ENCODE measurements around the gene GON7. TPM values are rescaled to one million over a fixed set of nuclear protein-coding genes. Genes with fewer than 3 reads are reported as not detected.
"Not testable (repeated sequence)": the region's sequence is repeated elsewhere in the genome, so short reads cannot be mapped to it uniquely, and the experiment has no call there.

Gene GON7
- total RNA-seq, 1 donor from 2014 or later = 13.5 TPM

DNA sequence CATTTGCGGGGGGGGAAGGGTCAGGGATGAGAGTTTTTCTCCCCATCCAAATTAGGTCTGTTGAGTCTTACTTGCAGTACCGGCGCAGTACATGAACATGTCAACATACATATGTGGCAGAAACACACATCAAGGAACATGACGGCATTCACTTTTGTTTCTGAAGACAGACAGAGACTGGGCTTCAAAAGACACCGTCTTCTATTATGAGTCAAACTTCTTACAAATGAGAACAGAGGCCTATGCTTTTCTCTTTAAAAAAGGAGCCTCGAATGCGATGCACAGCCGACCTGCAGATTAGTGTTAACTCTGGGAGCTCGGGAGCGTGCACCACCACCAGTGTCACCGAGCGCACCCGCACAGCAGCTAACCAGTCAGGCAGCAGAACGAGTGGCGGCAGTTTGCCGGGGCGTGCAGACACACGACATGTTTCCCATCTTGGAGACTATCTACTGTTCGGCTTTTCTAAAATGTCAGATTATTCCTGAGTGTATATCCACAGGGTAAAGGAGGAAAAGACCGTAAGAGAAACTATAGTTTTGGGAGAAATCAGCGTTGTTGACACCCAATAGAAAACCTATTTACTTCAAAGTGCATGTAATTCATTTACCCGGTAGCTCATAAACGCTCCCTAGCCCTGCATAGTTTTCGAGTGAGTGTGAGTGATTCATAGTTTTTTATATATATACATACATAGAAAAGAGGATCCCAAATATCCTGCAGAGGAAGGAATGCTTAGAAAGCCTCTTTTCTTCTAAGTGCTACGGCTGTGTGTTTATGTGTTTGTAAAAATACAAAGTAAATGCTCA is 33.2 kb upstream of the GON7 start:
- Mint-ChIP-seq H3K27ac (ENCODE audit: unreplicated experiment) (peak overlapping the region; percentile 35), H3K4me3 (no peak overlapping the region), H3K9me3 (no peaks in the 10 kb centered on the region), H3K4me1 (peaks cover 3% of the 10 kb centered on the region), H3K27me3 (ENCODE audit: low read depth) (no peaks in the 10 kb centered on the region), H3K36me3 (ENCODE audit: low read depth) (peaks cover 13% of the 10 kb centered on the region)
- TF ChIP-seq, protein P1, sequence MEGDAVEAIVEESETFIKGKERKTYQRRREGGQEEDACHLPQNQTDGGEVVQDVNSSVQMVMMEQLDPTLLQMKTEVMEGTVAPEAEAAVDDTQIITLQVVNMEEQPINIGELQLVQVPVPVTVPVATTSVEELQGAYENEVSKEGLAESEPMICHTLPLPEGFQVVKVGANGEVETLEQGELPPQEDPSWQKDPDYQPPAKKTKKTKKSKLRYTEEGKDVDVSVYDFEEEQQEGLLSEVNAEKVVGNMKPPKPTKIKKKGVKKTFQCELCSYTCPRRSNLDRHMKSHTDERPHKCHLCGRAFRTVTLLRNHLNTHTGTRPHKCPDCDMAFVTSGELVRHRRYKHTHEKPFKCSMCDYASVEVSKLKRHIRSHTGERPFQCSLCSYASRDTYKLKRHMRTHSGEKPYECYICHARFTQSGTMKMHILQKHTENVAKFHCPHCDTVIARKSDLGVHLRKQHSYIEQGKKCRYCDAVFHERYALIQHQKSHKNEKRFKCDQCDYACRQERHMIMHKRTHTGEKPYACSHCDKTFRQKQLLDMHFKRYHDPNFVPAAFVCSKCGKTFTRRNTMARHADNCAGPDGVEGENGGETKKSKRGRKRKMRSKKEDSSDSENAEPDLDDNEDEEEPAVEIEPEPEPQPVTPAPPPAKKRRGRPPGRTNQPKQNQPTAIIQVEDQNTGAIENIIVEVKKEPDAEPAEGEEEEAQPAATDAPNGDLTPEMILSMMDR (conservative IDR thresholded peaks at IDR 0.05) = no peak
- no peak for DNase-seq (ENCODE audit: low read depth, low spot score)

DNA sequence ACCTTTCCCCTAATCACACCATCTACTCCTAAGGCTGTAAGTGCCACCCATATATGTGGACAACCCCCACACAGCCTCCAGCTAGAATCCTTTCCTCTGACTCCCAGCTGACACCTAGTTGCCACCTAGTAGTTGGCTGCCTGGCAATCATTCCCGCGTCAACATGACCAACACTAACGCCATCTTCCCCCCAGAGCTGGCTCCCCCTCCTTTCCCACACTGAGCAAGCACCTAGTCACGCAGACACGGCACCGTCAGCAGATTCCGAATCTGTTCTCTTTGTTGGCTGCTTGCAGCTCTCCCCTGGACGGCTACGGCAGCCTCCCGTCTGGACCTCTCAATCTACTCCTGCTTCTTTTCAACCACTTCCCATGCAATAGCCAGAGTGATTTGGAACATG is 27.9 kb upstream of the GON7 start:
- Mint-ChIP-seq H3K4me3 (no peak overlapping the region), H3K27ac (ENCODE audit: unreplicated experiment) (no peak overlapping the region), H3K9me3 (no peaks in the 10 kb centered on the region), H3K4me1 (peaks cover 3% of the 10 kb centered on the region), H3K36me3 (ENCODE audit: low read depth) (peaks cover 2% of the 10 kb centered on the region), H3K27me3 (ENCODE audit: low read depth) (no peaks in the 10 kb centered on the region)
- TF ChIP-seq, protein P1 (conservative IDR thresholded peaks at IDR 0.05) = no peak
- no peak for DNase-seq (ENCODE audit: low read depth, low spot score)

DNA sequence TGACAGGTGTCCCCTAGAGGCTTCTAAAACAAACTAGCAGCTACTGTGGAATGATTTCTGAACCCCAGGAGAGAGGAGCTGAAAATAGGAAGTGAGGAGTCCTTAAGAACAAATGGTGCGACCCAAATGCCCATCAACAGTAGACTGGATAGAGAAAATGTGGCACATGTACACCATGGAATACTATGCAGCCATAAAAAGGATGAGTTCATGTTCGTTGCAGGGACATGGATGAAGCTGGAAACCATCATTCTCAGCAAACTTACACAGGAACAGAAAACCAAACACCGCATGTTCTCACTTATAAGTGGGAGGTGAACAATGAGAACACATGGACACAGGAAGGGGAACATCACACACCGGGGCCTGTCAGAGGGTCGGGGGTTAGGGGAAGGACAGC is 26.2 kb upstream of the GON7 start:
- not testable (repeated sequence) for H3K27ac Mint-ChIP-seq (ENCODE audit: unreplicated experiment); DNase-seq (ENCODE audit: low read depth, low spot score); H3K4me3 Mint-ChIP-seq; H3K27me3 Mint-ChIP-seq (ENCODE audit: low read depth); H3K36me3 Mint-ChIP-seq (ENCODE audit: low read depth); H3K4me1 Mint-ChIP-seq; H3K9me3 Mint-ChIP-seq

DNA sequence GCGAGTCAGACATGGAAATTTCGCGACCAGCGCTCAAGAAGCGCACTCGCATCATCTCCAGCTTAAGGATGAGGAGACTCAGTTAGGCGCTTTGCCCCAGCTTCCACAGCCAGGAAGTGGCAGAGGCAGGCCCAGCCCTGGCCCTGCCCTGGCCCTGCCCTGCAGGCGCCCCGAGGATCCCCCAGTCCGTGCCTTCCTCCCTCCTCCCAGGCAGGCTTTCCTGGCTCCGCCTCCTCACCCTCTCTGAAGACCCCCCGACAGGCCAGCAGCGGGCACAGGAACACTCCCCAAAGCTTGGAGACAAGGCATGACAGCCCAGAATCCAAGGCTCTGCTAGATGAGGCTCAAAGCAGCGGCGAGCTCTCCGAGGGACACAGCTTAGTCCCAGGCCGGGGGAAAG is 25.3 kb upstream of the GON7 start:
- Mint-ChIP-seq H3K4me3 (no peak overlapping the region), H3K27ac (ENCODE audit: unreplicated experiment) (no peak overlapping the region), H3K36me3 (ENCODE audit: low read depth) (peaks cover 15% of the 10 kb centered on the region), H3K9me3 (no peaks in the 10 kb centered on the region), H3K4me1 (no peaks in the 10 kb centered on the region), H3K27me3 (ENCODE audit: low read depth) (no peaks in the 10 kb centered on the region)
- TF ChIP-seq, protein P1 (conservative IDR thresholded peaks at IDR 0.05) = no peak
- no peak for DNase-seq (ENCODE audit: low read depth, low spot score)

DNA sequence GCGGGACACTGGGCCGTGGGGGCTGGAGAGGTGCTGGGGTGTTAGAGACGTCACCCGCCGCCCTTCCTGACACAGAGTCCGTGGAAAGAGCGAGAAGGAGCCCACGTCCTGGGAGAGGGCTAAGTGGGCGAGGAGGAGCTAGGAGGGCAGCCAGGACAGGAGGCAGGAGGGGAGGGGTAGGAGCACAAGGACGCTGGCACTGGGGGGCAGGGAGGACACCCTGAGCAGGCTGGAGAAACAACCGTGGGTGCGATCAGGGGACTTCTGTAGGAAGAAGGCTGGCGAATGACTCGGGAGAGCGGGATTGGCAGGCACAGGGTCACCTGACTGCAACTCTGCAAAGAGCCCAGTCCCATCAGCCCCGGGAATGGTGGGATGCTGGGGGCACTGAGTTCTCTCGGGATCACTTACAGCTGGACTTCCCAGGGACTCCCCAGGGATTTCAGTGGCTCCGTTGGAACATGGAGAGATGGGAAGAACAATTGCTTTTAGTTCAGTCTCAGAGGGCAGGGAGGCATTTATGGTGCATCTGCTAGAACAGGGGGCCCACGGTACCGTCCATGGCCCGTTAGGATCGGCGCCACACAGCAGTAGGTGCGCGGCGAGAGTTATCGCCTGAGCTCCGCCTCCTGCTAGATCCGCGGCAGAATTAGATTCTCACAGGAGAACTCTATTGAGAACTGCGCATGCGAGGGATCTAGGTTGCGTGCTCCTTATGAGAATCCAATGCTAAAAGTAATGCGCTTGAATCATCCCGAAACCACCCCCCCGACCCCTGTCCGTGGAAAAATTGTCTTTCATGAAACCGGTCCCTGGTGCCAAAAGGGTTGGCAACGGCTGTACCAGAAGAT is 24.5 kb upstream of the GON7 start:
- Mint-ChIP-seq H3K36me3 (ENCODE audit: low read depth) (peaks cover 19% of the 10 kb centered on the region), H3K27me3 (ENCODE audit: low read depth) (no peaks in the 10 kb centered on the region), H3K27ac (ENCODE audit: unreplicated experiment) (no peak overlapping the region), H3K4me3 (no peak overlapping the region), H3K4me1 (no peaks in the 10 kb centered on the region), H3K9me3 (no peaks in the 10 kb centered on the region)
- TF ChIP-seq, protein P1 (conservative IDR thresholded peaks at IDR 0.05) = no peak
- no peak for DNase-seq (ENCODE audit: low read depth, low spot score)

DNA sequence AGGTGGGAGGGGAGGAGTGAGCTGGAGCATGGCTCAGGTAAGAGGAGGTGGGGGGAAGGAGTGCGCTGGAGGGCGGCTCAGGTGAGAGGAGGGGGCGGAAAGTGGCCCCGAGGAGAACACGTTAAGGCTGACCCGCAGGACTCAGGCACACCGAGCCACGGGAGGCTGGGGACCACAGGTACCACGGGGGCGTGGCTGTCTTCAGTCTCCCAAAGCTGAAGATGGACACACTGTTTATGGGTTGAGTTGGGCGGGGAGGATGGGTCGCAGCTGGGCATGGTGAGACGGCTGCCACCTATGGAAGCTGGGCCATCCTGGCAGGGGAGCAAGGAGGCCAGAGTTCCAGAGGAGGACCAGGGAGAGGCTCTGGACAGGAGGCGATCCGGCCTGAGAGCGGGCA is 23.7 kb upstream of the GON7 start:
- Mint-ChIP-seq H3K27me3 (ENCODE audit: low read depth) (no peaks in the 10 kb centered on the region), H3K4me3 (no peak overlapping the region), H3K4me1 (no peaks in the 10 kb centered on the region), H3K36me3 (ENCODE audit: low read depth) (peaks cover 24% of the 10 kb centered on the region), H3K27ac (ENCODE audit: unreplicated experiment) (peak overlapping the region; percentile 91), H3K9me3 (no peaks in the 10 kb centered on the region)
- TF ChIP-seq, protein P1 (conservative IDR thresholded peaks at IDR 0.05) = no peak
- no peak for DNase-seq (ENCODE audit: low read depth, low spot score)

All from neural crest cell (in vitro differentiated cells).